A673 (cell line): ENCODE data around the gene DMRTA1.

ENCODE experiments used
- EZH2 ChIP-seq: fragments of 200-600 bp; sonication (generic); IDR thresholded peaks from 2 replicates; pipeline ENCODE4 v1.6.1; 2017; ENCODE audit warnings: borderline replicate concordance, low read depth, mild to moderate bottlenecking, mixed read lengths, antibody characterized with exemption, low read length; ENCODE audit not compliant: poor library complexity, severe bottlenecking
- TF ChIP-seq, protein P1 (sequence below): fragments of 300-800, 200-600 bp; sonication (generic); conservative IDR thresholded peaks from 2 replicates; pipeline ENCODE4 v1.5.1; 2017; ENCODE audit warnings: low read depth, mild to moderate bottlenecking, antibody characterized with exemption, low read length, moderate library complexity, mixed read lengths

DNA sequence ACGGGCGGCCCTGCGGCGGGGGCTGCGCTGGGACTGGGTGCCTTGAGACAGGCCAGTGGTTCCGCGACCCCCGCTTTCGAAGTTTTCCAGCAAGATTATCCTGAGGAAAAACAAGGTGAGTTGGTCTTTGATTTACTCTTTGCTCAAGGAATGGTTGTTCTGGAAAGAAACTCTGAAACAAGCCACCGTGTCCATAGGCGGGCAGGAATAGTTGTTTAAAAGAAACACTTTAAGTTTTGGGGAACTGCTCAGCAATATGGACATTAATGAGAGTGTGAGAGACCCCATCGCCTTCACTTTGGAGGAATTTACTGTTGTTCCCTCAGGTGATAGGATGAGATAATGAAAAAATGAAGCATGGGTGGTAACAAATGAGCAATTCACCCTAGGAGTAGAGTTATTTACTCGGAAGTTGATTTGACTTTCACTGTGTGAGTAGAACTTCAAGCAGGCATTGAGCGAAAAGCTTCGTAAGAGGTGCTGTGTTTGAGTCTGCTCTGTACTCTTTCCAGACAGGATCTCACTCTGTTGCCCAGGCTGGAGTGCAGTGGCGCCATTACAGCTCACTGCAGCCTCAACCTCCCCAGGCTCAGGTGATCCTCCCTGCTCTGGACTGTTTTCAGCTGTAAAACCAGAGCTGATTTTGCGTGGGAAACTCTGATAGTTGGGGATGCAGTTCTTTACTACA lies 1.1 kb downstream of the DMRTA1 start:
- TF ChIP-seq, protein P1, sequence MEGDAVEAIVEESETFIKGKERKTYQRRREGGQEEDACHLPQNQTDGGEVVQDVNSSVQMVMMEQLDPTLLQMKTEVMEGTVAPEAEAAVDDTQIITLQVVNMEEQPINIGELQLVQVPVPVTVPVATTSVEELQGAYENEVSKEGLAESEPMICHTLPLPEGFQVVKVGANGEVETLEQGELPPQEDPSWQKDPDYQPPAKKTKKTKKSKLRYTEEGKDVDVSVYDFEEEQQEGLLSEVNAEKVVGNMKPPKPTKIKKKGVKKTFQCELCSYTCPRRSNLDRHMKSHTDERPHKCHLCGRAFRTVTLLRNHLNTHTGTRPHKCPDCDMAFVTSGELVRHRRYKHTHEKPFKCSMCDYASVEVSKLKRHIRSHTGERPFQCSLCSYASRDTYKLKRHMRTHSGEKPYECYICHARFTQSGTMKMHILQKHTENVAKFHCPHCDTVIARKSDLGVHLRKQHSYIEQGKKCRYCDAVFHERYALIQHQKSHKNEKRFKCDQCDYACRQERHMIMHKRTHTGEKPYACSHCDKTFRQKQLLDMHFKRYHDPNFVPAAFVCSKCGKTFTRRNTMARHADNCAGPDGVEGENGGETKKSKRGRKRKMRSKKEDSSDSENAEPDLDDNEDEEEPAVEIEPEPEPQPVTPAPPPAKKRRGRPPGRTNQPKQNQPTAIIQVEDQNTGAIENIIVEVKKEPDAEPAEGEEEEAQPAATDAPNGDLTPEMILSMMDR: no peak
- TF ChIP-seq EZH2: no peak
